Naive thymus-derived CD4-positive, alpha-beta T cell (primary cell): ENCODE data around the gene DSC1. TPM values are rescaled to one million over a fixed set of nuclear protein-coding genes. Genes with fewer than 3 reads are reported as not detected.

Experiments used
- ATAC-seq: fragments of 150-1000 bp; cut with Tn5 transposase; 2 replicates; pipeline ENCODE4 v1.10.0; 2021; ENCODE audit warnings: mild to moderate bottlenecking, moderate library complexity
- CTCF ChIA-PET: fragments of 350-600 bp; sonication (Branson Sonifier 250); formaldehyde crosslinking; loops from one replicate; lab custom pipeline; 2021; ENCODE audit warnings: antibody characterized with exemption; lab: Charles Lee
- POLR2A ChIA-PET: fragments of 350-600 bp; sonication (Branson Sonifier 250); formaldehyde crosslinking; loops from one replicate; lab custom pipeline; 2021; ENCODE audit warnings: antibody characterized with exemption, inconsistent platforms; lab: Charles Lee
- DNase-seq, 9 donors: peaks; one replicate each; pipeline versions ENCODE4 v3.0.0 to v3.0.0-alpha.2; 2020 to 2022; ENCODE audit warnings: mixed read lengths in 1 of 9
- H3K27ac ChIP-seq: one replicate; pipeline ENCODE4 v1.7.0; 2013; ENCODE audit warnings: mild to moderate bottlenecking, low read depth, low read length, moderate library complexity
- H3K27me3 ChIP-seq, 2 donors: one replicate each; pipeline ENCODE4 v1.7.0; 2013; ENCODE audit warnings: low read length in 2 of 2, mild to moderate bottlenecking in 2 of 2, moderate library complexity in 2 of 2; ENCODE audit not compliant: control insufficient read depth in 2 of 2, insufficient read depth in 2 of 2
- H3K36me3 ChIP-seq, 3 experiments: 1 replicate in 2 of 3; 2 replicates in 1 of 3; pipeline ENCODE4 v1.7.0; 2013; ENCODE audit warnings: low read length in 3 of 3, mild to moderate bottlenecking in 3 of 3, moderate library complexity in 1 of 3; ENCODE audit not compliant: insufficient read depth in 3 of 3, control insufficient read depth in 2 of 3
- H3K4me1 ChIP-seq, 2 donors: one replicate each; pipeline ENCODE4 v1.7.0; 2013; ENCODE audit warnings: low read length in 2 of 2, mild to moderate bottlenecking in 2 of 2, moderate library complexity in 1 of 2; ENCODE audit not compliant: control insufficient read depth in 2 of 2, insufficient read depth in 2 of 2
- H3K4me3 ChIP-seq: 2 replicates; pipeline ENCODE4 v1.7.0; 2013; ENCODE audit warnings: mild to moderate bottlenecking, low read length
- H3K9me3 ChIP-seq, 3 experiments: 1 replicate in 2 of 3; 2 replicates in 1 of 3; pipeline ENCODE4 v1.7.0; 2013; ENCODE audit warnings: low read length in 3 of 3; ENCODE audit not compliant: control insufficient read depth in 2 of 3
- H3K27ac Mint-ChIP-seq, 9 donors: one replicate each; pipeline ENCODE4 v1.8.0; 2020 to 2022; ENCODE audit warnings: mixed read lengths in 9 of 9, mild to moderate bottlenecking in 8 of 9, moderate library complexity in 5 of 9, inconsistent platforms in 2 of 9
- H3K27me3 Mint-ChIP-seq, 5 donors: one replicate each; pipeline ENCODE4 v1.8.0; 2021 to 2022; ENCODE audit warnings: mixed read lengths in 5 of 5, mild to moderate bottlenecking in 1 of 5
- H3K36me3 Mint-ChIP-seq, 5 donors: one replicate each; pipeline ENCODE4 v1.8.0; 2020 to 2022; ENCODE audit warnings: mixed read lengths in 5 of 5, mild to moderate bottlenecking in 3 of 5, inconsistent platforms in 1 of 5
- H3K4me1 Mint-ChIP-seq, 7 donors: one replicate each; pipeline ENCODE4 v1.8.0; 2020 to 2022; ENCODE audit warnings: mixed read lengths in 7 of 7, mild to moderate bottlenecking in 3 of 7, inconsistent platforms in 1 of 7
- H3K4me3 Mint-ChIP-seq, 10 donors: one replicate each; pipeline ENCODE4 v1.8.0; 2020 to 2022; ENCODE audit warnings: mild to moderate bottlenecking in 10 of 10, mixed read lengths in 10 of 10, moderate library complexity in 6 of 10, inconsistent platforms in 2 of 10
- H3K9me3 Mint-ChIP-seq, 11 donors: one replicate each; pipeline ENCODE4 v1.8.0; 2020 to 2022; ENCODE audit warnings: mixed read lengths in 11 of 11, mild to moderate bottlenecking in 4 of 11, inconsistent platforms in 1 of 11, moderate library complexity in 1 of 11
- intact Hi-C, 2 donors: fragments of 100-400 bp; cut with micrococcal nuclease; formaldehyde crosslinking; loops; one replicate each; pipeline ENCODE4 v1.15.1; 2023
- polyA plus RNA-seq, 2 donors: library from polyadenylated mRNA; unstranded; fragments of 300-500 nt; fragmentation: Illumina TruSeq; gene quantifications; one replicate each; pipeline ENCODE4 v1.2.3, GENCODE V29; 2021
- total RNA-seq, 6 experiments: library from RNA in 5 of 6; stranded (reverse) in 5 of 6; gene quantifications; 1 replicate in 5 of 6; 2 replicates in 1 of 6; pipeline ENCODE4 v1.2.3 and lab custom pipeline; 2021 to 2026

DSC1 gene
- total and polyA plus RNA-seq, 7 experiments from 2014 or later, result 3.1 to 16.2 (median 8.4) TPM; not detected in 1

GRCh38 chr18:31103423-31103822, 59.2 kb downstream of the DSC1 start:
- Mint-ChIP-seq H3K4me1 (no peaks in the 10 kb centered on the region), H3K27me3 (peaks cover 26 to 41% (median 37%) of the 10 kb centered on the region in 5 donors), H3K9me3 (peaks cover 0 to 23% (median 2%) of the 10 kb centered on the region in 11 donors), H3K27ac (no peak overlapping the region), H3K36me3 (peaks cover 0 to 7% (median 0%) of the 10 kb centered on the region in 5 donors), H3K4me3 (no peak overlapping the region)
- ChIA-PET POLR2A (no interaction called here), CTCF (no interaction called here)
- ATAC-seq (no peak), DNase-seq (no peak)
- Histone ChIP-seq H3K9me3 (no peaks in the 10 kb centered on the region), H3K36me3 (no peaks in the 10 kb centered on the region), H3K27ac (no peak overlapping the region), H3K27me3 (peaks cover 0 to 6% of the 10 kb centered on the region in 2 donors), H3K4me1 (no peaks in the 10 kb centered on the region), H3K4me3 (no peak overlapping the region)
- intact Hi-C loops, result no loop called here

GRCh38 chr18:31102941-31103340, 59.7 kb downstream of the DSC1 start:
- peaks cover 0 to 23% (median 2%) of the 10 kb centered on the region in 11 donors for H3K9me3 Mint-ChIP-seq
- peaks cover 0 to 6% of the 10 kb centered on the region in 2 donors for H3K27me3 ChIP-seq
- no peak overlapping the region for H3K27ac Mint-ChIP-seq
- no peaks in the 10 kb centered on the region for H3K36me3 ChIP-seq
- intact Hi-C loops, result no loop called here
- DNase-seq (no peak), ATAC-seq (no peak)
- H3K4me1 ChIP-seq, result no peaks in the 10 kb centered on the region
- POLR2A ChIA-PET, result no interaction called here
- peaks cover 0 to 7% (median 0%) of the 10 kb centered on the region in 5 donors for H3K36me3 Mint-ChIP-seq
- no peaks in the 10 kb centered on the region for H3K4me1 Mint-ChIP-seq
- peaks cover 26 to 41% (median 37%) of the 10 kb centered on the region in 5 donors for H3K27me3 Mint-ChIP-seq
- H3K4me3 Mint-ChIP-seq, result no peak overlapping the region
- CTCF ChIA-PET, result no interaction called here
- no peaks in the 10 kb centered on the region for H3K9me3 ChIP-seq
- H3K27ac ChIP-seq, result no peak overlapping the region
- H3K4me3 ChIP-seq, result no peak overlapping the region

GRCh38 chr18:31102025-31102684, 60.5 kb downstream of the DSC1 start, which contains the start of gene DSC2:
DSC2 (minus strand) TSS chr18:31102421; CDS start chr18:31101971, 450 bp downstream.
- H3K4me3 ChIP-seq, result no peak within 1 kb of the TSS
- H3K27ac ChIP-seq, result no peak within 1 kb of the TSS
- Mint-ChIP-seq H3K4me3 (peak within 1 kb of the TSS in 7 of 10 donors; percentile 28 to 55 (median 41)), H3K27me3 (peaks cover 26 to 41% (median 37%) of the 10 kb centered on the region in 5 donors), H3K4me1 (no peaks in the 10 kb centered on the region), H3K27ac (no peak within 1 kb of the TSS), H3K36me3 (peaks cover 0 to 7% (median 0%) of the 10 kb centered on the region in 5 donors), H3K9me3 (peaks cover 0 to 23% (median 2%) of the 10 kb centered on the region in 11 donors)
- peaks cover 0 to 6% of the 10 kb centered on the region in 2 donors for H3K27me3 ChIP-seq
- DNase-seq, result no peak
- intact Hi-C loops, result no loop called here
- no peaks in the 10 kb centered on the region for H3K36me3 ChIP-seq
- ATAC-seq, result no peak
- no peaks in the 10 kb centered on the region for H3K9me3 ChIP-seq
- POLR2A ChIA-PET, result no interaction called here
- no peaks in the 10 kb centered on the region for H3K4me1 ChIP-seq
- CTCF ChIA-PET, result no interaction called here

- peaks cover 0 to 6% of the 10 kb centered on the region in 2 donors for H3K27me3 ChIP-seq
- H3K36me3 ChIP-seq, result no peaks in the 10 kb centered on the region
- no peak overlapping the region for H3K4me3 ChIP-seq
- no peaks in the 10 kb centered on the region for H3K9me3 ChIP-seq
- no peaks in the 10 kb centered on the region for H3K4me1 ChIP-seq
- peak; percentile 49 for ATAC-seq
- peaks cover 0 to 7% (median 0%) of the 10 kb centered on the region in 5 donors for H3K36me3 Mint-ChIP-seq
- ChIA-PET POLR2A (no interaction called here), CTCF (no interaction called here)
- intact Hi-C loops, result no loop called here
- no peak overlapping the region for H3K27ac Mint-ChIP-seq
- H3K9me3 Mint-ChIP-seq, result peaks cover 0 to 23% (median 3%) of the 10 kb centered on the region in 11 donors
- peaks cover 26 to 41% (median 37%) of the 10 kb centered on the region in 5 donors for H3K27me3 Mint-ChIP-seq
- no peak overlapping the region for H3K27ac ChIP-seq
- H3K4me1 Mint-ChIP-seq, result no peaks in the 10 kb centered on the region
- H3K4me3 Mint-ChIP-seq, result peak overlapping the region in 9 of 10 donors; percentile 36 to 84 (median 49)
- DNase-seq, result no peak
Observed at GRCh38 chr18:31101183-31102024, 61.3 kb downstream of the DSC1 start.

GRCh38 chr18:31100436-31101182, 62.0 kb downstream of the DSC1 start:
- no peak overlapping the region for H3K4me3 ChIP-seq
- H3K4me3 Mint-ChIP-seq, result peak overlapping the region in 9 of 10 donors; percentile 36 to 84 (median 49)

GRCh38 chr18:31099450-31100230, 63.0 kb downstream of the DSC1 start:
- Histone ChIP-seq H3K4me3 (no peak overlapping the region), H3K27ac (no peak overlapping the region), H3K9me3 (no peaks in the 10 kb centered on the region), H3K36me3 (no peaks in the 10 kb centered on the region), H3K27me3 (peaks cover 0 to 6% of the 10 kb centered on the region in 2 donors), H3K4me1 (no peaks in the 10 kb centered on the region)
- Mint-ChIP-seq H3K27ac (no peak overlapping the region), H3K36me3 (peaks cover 0 to 12% (median 0%) of the 10 kb centered on the region in 5 donors), H3K9me3 (peaks cover 0 to 20% (median 5%) of the 10 kb centered on the region in 11 donors), H3K27me3 (peaks cover 26 to 41% (median 37%) of the 10 kb centered on the region in 5 donors), H3K4me1 (no peaks in the 10 kb centered on the region), H3K4me3 (no peak overlapping the region)
- DNase-seq, result no peak
- intact Hi-C loops, result no loop called here
- CTCF ChIA-PET, result no interaction called here
- no peak for ATAC-seq
- POLR2A ChIA-PET, result no interaction called here

More at GRCh38 chr18:31100436-31101182, 62.0 kb downstream of the DSC1 start:
- no peak for DNase-seq
- Mint-ChIP-seq H3K4me1 (no peaks in the 10 kb centered on the region), H3K27ac (no peak overlapping the region), H3K9me3 (peaks cover 0 to 23% (median 3%) of the 10 kb centered on the region in 11 donors), H3K36me3 (peaks cover 0 to 7% (median 0%) of the 10 kb centered on the region in 5 donors), H3K27me3 (peaks cover 26 to 41% (median 37%) of the 10 kb centered on the region in 5 donors)
- H3K27ac ChIP-seq, result no peak overlapping the region
- H3K36me3 ChIP-seq, result no peaks in the 10 kb centered on the region
- ChIA-PET POLR2A (no interaction called here), CTCF (no interaction called here)
- peaks cover 0 to 6% of the 10 kb centered on the region in 2 donors for H3K27me3 ChIP-seq
- intact Hi-C loops, result no loop called here
- no peaks in the 10 kb centered on the region for H3K9me3 ChIP-seq
- no peak for ATAC-seq
- H3K4me1 ChIP-seq, result no peaks in the 10 kb centered on the region
